ENCODE measurements around the gene KRT27.

GRCh38 chr17:40812639-40813038, 30.3 kb upstream of the KRT27 start:
- no peak for TF ChIP-seq CTCF (conservative IDR thresholded peaks at IDR 0.05; ENCODE audit: low read depth, low read length)
- no peak for TF ChIP-seq EZH2 (IDR thresholded peaks at IDR 0.05; ENCODE audit: low read length, unreplicated experiment)

Measured in PC-3 (cell line).